GM19099 (cell line): Measurements from ENCODE around the gene CACNA1I.

Source experiments
- POLR2A ChIP-seq: IDR thresholded peaks from 3 replicates; pipeline ENCODE4 v1.6.1; 2011; ENCODE audit warnings: low read depth; ENCODE audit not compliant: insufficient read length; ENCODE audit errors: extremely low read depth

The CACNA1I gene

DNA sequence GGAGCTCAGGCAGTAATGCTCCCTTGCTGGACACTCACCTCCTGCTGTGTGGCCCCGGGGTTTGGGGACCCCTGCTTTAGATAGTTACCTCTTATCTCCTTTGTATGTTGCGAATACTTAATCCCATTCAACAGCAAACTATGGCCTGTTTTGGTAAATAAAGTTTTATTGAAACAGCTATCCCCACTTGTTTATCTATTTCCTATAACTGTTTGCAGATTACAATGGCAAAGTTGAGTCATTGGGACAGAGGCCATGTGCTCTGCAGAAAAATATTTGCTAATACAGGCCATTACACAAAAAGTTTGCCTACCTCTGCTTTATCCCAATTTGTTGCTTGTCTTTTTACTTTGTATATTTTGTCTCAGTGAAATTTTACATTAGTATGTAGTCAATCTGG is 68.4 kb downstream of the CACNA1I start:
- no peak for TF ChIP-seq POLR2A

DNA sequence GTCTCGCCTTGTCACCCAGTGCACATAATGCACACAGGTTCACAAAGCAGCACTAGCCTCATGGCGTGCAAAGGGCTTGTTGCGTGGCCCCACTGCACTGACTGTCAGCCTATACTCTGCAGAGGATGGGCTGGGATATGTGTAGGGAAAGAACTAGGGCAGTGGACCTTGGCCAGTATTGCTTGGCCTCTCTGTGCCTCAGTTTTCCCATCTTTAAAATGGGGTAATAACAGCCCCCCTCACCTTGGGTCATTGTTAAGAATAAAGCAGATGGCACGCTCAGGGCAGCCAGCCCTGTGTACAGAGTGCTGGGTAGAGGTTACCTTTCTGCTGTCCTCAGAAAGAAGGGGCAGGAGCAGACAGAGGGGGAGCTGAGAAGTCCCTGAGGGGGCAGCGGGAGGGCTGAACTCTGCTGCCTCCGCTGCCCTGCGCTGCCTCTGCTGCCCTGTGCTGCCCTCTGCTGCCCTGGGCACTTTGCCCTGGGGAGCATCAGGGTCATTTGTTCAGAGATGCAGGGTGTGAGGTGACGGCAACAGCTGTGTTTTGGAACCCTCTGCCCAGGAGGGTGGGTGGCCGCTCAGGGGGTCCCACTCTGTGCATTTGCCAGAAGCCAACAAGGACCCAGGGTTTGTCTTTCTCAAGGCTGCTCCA is 71.2 kb downstream of the CACNA1I start:
- no peak for TF ChIP-seq POLR2A

DNA sequence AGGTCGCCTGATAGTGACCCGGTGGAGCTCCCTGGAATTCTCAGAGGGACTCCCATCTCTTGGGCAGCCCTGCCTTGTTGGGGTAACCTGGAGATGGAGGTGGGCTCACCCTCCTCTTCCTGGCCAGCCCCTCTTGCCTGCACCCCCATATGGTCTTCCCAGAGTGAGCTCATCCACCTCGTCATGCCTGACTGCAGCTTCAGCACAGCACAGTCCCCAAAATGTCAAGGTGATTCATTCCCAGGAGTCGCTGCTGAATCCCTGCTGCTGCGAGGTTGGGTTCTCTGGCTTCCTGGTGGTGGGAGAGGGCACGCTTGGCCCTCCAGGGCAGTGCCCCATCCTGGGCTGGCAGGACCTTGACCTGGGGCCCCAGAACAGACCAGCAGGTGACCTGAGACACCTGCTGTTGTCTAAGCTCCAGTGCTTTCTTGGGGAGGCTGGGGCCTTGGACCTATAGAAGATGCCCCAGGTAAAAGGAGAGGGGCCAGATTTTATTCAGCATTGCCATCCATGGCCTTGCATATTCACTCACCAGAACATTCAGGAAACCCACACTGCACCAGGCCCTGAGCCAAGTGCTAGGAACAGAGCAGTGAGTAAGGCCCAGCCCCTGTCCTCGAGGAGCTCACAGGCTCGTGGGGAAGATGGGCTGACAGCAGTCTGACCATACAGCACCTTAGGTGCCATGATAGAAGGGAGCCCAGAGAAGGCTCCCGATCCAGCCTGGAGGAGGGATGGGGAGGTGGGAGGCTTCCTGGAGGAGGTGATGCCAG is 72.9 kb downstream of the CACNA1I start:
- TF ChIP-seq POLR2A = no peak

DNA sequence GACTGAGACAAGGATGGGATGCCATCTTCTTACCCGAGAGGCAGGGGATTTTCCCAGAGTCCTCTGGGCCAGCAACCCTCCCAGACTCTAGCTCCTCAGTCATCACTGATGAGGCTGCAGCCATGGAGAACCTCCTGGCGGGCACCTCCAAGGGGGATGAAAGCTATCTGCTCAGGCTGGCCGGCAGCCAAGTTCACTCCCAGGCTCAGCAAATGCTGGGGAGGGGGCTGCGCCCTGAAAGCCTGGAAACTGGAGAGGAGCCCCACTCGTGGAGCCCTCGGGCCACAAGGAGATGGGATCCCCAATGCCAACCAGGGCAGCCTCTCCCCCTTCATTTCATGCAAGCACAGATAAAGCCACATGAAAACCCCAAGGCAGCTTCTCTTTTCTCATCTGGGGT is 75.0 kb downstream of the CACNA1I start:
- no peak for TF ChIP-seq POLR2A

DNA sequence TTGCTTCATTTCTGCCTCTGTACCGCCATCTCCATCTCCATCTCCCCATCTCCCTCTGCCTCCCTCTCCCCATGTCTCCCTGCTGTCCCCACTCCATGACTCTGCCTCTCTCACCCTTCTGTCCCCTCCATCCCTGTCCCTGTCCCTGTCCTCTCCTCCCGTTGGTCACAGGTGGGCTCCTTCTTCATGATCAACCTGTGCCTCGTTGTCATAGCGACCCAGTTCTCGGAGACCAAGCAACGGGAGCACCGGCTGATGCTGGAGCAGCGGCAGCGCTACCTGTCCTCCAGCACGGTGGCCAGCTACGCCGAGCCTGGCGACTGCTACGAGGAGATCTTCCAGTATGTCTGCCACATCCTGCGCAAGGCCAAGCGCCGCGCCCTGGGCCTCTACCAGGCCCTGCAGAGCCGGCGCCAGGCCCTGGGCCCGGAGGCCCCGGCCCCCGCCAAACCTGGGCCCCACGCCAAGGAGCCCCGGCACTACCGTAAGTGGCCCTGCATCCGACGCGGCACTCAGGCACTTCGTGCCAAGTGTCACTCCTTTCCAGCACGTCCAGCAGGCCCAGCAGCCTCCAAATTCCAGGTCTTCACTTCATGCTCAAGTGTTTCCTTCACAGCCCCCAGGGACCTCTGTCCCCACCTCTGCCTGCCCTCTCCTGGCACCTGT is 76.0 kb downstream of the CACNA1I start:
- TF ChIP-seq POLR2A = no peak

- TF ChIP-seq POLR2A = no peak
Observed at GRCh38 chr22:39647836-39648629, 77.5 kb downstream of the CACNA1I start.

- TF ChIP-seq POLR2A = no peak
Observed at GRCh38 chr22:39648630-39648950, 78.0 kb downstream of the CACNA1I start.

- no peak for TF ChIP-seq POLR2A
Observed at GRCh38 chr22:39649500-39650089, 79.0 kb downstream of the CACNA1I start.

- no peak for TF ChIP-seq POLR2A
Observed at GRCh38 chr22:39651053-39651996, 80.8 kb downstream of the CACNA1I start.

DNA sequence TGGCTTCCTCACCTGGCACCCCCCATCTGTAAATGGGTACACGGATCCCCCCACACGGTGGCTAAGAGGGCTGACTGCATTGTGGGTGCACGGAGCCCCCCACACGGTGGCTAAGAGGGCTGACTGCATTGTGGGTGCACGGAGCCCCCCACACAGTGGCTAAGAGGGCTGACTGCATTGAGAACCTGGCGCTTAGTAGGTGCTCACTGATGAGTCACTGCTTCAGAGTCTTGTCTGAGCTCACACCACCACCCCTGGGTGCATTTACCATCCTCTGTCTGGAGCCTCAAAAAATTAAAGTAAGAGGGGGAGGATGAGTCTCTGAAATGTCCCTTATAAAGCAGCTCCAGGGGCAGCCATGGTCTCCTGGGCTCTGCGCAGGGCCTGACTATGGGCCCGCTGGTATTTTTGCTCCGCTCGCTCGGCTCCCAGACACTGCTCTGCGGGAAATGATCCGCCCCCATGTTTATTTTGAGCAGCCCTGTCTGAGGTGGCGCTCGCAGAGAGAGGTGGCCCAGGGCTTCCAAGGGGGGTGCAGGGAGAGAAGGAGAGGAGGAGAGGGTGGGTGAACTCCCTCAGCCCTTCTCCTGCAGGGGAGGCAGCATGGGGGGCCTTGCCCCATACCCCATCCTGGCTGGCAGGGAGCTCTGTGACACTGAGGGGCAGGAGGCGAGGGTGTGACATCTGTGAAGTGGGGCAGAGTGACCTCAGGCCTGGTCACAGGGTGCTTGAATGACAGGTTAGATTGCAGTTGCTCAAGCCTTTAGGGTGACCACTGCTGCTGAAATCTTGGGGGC is 82.6 kb downstream of the CACNA1I start:
- TF ChIP-seq POLR2A = no peak

DNA sequence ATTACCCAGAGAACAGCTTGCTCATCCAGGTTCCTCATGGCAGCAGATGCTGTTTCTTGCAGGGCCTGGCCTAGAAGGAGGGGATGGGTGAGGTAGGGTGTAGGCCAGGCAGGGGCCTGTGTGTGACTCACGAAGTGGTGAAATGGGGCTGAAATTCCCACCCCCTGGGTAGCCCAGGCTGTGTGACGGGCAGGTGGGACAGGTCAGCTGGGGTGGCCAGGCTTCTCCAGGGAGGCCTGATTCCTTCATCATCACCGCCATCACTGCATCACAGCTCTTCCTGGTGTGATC is 83.2 kb downstream of the CACNA1I start:
- TF ChIP-seq POLR2A = no peak

GRCh38 chr22:39654131-39654926 is 83.8 kb downstream of the CACNA1I start:
- TF ChIP-seq POLR2A = no peak
